Peyer's patch (tissue), 4 donors: ENCODE data around the gene PAFAH1B2.

Experiments used
- POLR2A ChIP-seq, 2 donors: fragments of 450-650 bp; IDR thresholded peaks; one replicate each; pipeline ENCODE4 v1.5.1; 2017; ENCODE audit warnings: antibody characterized with exemption in 2 of 2, mild to moderate bottlenecking in 2 of 2, moderate library complexity in 2 of 2
- TF ChIP-seq, protein P1 (sequence below), 6 experiments: fragments of 450-650 bp in 4 of 6; fragments of 200-600 bp in 2 of 6; sonication (generic) in 1 of 6; IDR thresholded peaks; one replicate each; pipeline ENCODE4 v1.5.1; 2017 to 2019; ENCODE audit warnings: antibody characterized with exemption in 6 of 6, mild to moderate bottlenecking in 3 of 6, moderate library complexity in 1 of 6

GRCh38 chr11:117097014-117097388, 47.1 kb upstream of the PAFAH1B2 start:
- TF ChIP-seq POLR2A (IDR thresholded peaks at IDR 0.05) = no peak
- TF ChIP-seq, protein P1, sequence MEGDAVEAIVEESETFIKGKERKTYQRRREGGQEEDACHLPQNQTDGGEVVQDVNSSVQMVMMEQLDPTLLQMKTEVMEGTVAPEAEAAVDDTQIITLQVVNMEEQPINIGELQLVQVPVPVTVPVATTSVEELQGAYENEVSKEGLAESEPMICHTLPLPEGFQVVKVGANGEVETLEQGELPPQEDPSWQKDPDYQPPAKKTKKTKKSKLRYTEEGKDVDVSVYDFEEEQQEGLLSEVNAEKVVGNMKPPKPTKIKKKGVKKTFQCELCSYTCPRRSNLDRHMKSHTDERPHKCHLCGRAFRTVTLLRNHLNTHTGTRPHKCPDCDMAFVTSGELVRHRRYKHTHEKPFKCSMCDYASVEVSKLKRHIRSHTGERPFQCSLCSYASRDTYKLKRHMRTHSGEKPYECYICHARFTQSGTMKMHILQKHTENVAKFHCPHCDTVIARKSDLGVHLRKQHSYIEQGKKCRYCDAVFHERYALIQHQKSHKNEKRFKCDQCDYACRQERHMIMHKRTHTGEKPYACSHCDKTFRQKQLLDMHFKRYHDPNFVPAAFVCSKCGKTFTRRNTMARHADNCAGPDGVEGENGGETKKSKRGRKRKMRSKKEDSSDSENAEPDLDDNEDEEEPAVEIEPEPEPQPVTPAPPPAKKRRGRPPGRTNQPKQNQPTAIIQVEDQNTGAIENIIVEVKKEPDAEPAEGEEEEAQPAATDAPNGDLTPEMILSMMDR (IDR thresholded peaks at IDR 0.05) = no peak
